GM20000 (cell line): ENCODE results near the gene PCDHB9.
"Not testable (repeated sequence)": the region's sequence is repeated elsewhere in the genome, so short reads cannot be mapped to it uniquely, and the experiment has no call there.

ENCODE experiments used
- DNase-seq: peaks from one replicate; pipeline ENCODE4 v3.0.0; 2012; ENCODE audit warnings: low spot score
- CTCF ChIP-seq: IDR thresholded peaks from 2 replicates; pipeline ENCODE4 v1.5.1; 2012; ENCODE audit warnings: mild to moderate bottlenecking, control low read depth; ENCODE audit errors: extremely low read depth, missing control alignments

PCDHB9 gene

GRCh38 chr5:141192110-141192725 lies 5.3 kb downstream of the PCDHB9 start, which contains the start of gene PCDHB10:
Gene PCDHB10 (plus strand): TSS chr5:141192353. CDS start chr5:141192553, 200 bp downstream.
- DNase-seq: no peak
- TF ChIP-seq CTCF: no peak

DNA sequence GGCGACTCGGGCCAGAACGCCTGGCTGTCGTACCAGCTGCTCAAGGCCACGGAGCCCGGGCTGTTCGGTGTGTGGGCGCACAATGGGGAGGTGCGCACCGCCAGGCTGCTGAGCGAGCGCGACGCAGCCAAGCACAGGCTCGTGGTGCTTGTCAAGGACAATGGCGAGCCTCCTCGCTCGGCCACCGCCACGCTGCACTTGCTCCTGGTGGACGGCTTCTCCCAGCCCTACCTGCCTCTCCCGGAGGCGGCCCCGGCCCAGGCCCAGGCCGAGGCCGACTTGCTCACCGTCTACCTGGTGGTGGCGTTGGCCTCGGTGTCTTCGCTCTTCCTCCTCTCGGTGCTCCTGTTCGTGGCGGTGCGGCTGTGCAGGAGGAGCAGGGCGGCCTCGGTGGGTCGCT lies 7.4 kb downstream of the PCDHB9 start:
- DNase-seq: not testable (repeated sequence)

DNA sequence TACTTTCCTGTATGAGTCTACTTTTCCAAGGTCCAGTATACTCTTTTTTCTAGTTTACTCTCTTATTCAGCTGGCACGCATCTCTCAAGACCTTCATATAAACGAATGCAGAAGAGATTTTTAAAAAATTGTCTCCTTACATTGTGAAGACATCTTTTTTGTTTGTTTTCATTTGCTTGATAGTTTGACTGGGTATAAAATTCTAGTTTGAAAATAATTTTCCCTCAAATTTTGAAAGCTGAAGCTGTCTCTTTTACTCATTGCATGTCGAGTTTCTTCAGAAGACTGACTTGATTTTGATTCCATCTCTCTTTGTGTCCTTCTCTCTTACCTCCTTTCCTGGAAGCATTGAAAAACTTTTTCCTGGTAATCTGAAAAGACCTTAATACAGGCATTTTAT lies 9.4 kb downstream of the PCDHB9 start:
- DNase-seq: no peak
- TF ChIP-seq CTCF: no peak

DNA sequence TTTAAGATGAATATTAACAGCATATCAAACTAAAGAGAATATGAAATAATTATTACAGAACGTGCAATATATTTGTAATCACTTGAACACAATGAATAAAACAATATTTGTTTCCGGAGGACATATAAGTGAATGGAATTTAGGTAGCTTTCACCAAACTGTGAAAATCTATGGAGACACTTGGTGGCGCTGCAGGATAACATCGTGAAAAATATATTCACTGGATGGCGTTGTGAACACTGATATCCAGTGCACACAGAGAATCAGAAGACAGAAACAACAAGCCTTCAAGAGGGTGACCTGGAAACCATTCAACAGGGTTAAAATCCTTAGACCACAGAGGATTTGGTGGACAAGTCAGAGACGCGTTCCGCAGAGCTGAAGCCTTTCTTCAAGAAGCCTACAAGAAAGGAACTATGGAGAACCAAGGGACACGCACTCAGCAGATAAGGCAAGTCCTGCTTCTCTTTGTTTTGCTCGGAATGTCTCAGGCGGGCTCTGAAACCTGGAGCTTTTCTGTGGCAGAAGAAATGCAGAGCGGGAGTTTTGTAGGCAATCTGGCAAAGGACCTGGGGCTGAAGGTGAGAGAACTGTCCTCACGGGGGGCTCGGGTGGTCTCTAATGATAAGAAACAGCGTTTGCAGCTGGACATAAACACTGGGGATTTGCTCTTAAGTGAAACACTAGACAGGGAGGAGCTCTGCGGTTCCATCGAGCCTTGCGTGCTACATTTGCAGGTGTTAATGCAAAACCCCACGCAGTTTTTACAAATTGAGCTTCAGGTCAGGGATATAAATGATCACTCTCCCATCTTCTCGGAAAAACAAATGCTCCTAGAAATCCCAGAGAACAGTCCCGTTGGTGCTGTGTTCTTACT lies 12.6 kb downstream of the PCDHB9 start, which contains the start of gene PCDHB11:
Gene PCDHB11 (plus strand): TSS at position 269 of the 877 bp plus-strand sequence. CDS start 148 bp downstream, at position 417.
- TF ChIP-seq CTCF: no peak
- no peak for DNase-seq

- DNase-seq: not testable (repeated sequence)
These were observed 14.2 kb downstream of the PCDHB9 start for GRCh38 chr5:141201126-141201525.

DNA sequence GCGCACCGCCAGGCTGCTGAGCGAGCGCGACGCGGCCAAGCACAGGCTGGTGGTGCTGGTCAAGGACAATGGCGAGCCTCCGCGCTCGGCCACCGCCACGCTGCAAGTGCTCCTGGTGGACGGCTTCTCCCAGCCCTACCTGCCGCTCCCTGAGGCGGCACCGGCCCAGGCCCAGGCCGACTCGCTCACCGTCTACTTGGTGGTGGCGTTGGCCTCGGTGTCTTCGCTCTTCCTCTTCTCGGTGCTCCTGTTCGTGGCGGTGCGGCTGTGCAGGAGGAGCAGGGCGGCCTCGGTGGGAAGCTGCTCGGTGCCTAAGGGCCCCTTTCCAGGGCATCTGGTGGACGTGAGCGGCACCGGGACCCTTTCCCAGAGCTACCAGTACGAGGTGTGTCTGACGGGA lies 14.7 kb downstream of the PCDHB9 start:
- DNase-seq: not testable (repeated sequence)

DNA sequence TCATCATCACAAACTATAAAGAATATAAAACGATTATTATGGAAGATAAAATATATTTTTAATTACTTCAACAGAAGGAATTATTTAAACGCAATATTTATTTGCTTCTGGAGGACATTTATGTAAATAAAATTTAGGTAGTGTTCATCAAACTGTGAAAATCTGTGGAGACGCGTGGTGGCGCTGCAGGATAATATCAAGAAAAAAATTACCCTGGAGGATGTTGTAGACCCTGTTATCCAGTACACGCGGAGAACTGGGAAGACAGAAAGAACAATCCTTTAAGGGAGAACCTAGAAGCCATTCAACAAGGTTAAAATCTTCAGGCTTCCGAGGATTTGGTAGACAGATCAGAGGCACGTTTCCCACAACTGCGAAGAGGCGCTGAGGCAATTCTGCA lies 21.5 kb downstream of the PCDHB9 start, which contains the start of gene PCDHB12:
Gene PCDHB12 (plus strand): TSS at position 242 of the 400 bp plus-strand sequence. CDS start 189 bp downstream, outside the sequence.
- no peak for TF ChIP-seq CTCF
- DNase-seq: no peak

- not testable (repeated sequence) for DNase-seq
These were observed 23.3 kb downstream of the PCDHB9 start for GRCh38 chr5:141210281-141210680.

DNA sequence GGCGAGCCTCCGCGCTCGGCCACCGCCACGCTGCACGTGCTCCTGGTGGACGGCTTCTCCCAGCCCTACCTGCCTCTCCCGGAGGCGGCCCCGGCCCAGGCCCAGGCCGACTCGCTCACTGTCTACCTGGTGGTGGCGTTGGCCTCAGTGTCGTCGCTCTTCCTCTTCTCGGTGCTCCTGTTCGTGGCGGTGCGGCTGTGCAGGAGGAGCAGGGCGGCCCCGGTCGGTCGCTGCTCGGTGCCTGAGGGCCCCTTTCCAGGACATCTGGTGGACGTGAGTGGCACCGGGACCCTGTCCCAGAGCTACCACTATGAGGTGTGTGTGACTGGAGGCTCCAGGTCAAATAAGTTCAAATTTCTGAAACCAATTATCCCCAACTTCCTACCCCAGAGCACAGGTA lies 23.9 kb downstream of the PCDHB9 start:
- DNase-seq: not testable (repeated sequence)

GRCh38 chr5:141213656-141214339 lies 26.8 kb downstream of the PCDHB9 start, which contains the start of gene PCDHB13:
Gene PCDHB13 (plus strand): TSS chr5:141213919. CDS start chr5:141214124, 205 bp downstream.
- DNase-seq: not testable (repeated sequence)

DNA sequence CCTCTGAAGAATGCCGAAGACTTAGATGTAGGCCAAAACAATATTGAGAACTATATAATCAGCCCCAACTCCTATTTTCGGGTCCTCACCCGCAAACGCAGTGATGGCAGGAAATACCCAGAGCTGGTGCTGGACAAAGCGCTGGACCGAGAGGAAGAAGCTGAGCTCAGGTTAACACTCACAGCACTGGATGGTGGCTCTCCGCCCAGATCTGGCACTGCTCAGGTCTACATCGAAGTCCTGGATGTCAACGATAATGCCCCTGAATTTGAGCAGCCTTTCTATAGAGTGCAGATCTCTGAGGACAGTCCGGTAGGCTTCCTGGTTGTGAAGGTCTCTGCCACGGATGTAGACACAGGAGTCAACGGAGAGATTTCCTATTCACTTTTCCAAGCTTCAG lies 27.6 kb downstream of the PCDHB9 start:
- DNase-seq: not testable (repeated sequence)

DNA sequence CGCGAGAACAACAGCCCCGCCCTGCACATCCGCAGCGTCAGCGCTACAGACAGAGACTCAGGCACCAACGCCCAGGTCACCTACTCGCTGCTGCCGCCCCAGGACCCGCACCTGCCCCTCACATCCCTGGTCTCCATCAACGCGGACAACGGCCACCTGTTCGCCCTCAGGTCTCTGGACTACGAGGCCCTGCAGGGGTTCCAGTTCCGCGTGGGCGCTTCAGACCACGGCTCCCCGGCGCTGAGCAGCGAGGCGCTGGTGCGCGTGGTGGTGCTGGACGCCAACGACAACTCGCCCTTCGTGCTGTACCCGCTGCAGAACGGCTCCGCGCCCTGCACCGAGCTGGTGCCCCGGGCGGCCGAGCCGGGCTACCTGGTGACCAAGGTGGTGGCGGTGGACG lies 28.5 kb downstream of the PCDHB9 start:
- DNase-seq: not testable (repeated sequence)

GRCh38 chr5:141216035-141216434 lies 29.1 kb downstream of the PCDHB9 start:
- not testable (repeated sequence) for DNase-seq
